Erythroblast (primary cell): ENCODE data around the gene MMAA.

Source experiments
- GATA1 ChIP-seq: IDR thresholded peaks from 2 replicates; pipeline ENCODE4 v1.6.1; 2011; ENCODE audit warnings: low read depth, mild to moderate bottlenecking, control low read depth, low read length, moderate library complexity
- POLR2A ChIP-seq: IDR thresholded peaks from 2 replicates; pipeline ENCODE4 v1.6.1; 2011; ENCODE audit warnings: mild to moderate bottlenecking, low read length

DNA sequence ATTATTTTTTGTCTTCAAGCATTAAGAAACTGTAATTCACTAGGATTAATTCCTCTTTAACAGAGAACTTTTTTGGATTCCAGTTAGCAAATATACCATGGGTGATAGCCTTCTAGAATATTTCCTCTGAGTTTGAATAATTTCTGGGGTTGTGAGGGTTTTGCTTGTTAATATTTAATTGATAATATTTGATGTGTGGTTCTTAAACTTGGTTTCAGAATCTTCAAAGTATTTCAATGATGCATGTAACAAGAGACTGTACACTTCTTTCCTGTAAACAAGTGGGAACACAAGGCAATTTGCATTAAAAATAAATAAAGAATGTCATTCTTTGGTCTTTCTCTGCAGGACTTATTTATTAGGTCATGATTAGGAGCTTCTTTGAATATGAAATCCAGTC is 51.2 kb downstream of the MMAA start:
- TF ChIP-seq POLR2A (no peak), GATA1 (no peak)
